SH-SY5Y (cell line): Measurements from ENCODE around the gene WIZ.

Experiments used
- GATA2 ChIP-seq: IDR thresholded peaks from 2 replicates; pipeline ENCODE4 v1.6.1; 2011; ENCODE audit warnings: mild to moderate bottlenecking, low read depth, low read length
- GATA3 ChIP-seq: IDR thresholded peaks from 2 replicates; pipeline ENCODE4 v1.6.1; 2011; ENCODE audit warnings: low read depth, mild to moderate bottlenecking, low read length, moderate library complexity

GRCh38 chr19:15426485-15427349 lies 23.0 kb downstream of the WIZ start:
- TF ChIP-seq GATA2 = no peak
- no peak for TF ChIP-seq GATA3
